Activated CD8-positive, alpha-beta memory T cell treated with anti-CD3 and anti-CD28 coated beads, Interleukin-2, amount 50 U/mL, for 24 hours (primary cell): Measurements from ENCODE around the gene SELE.

Source experiments
- DNase-seq: peaks from one replicate; pipeline ENCODE4 v3.0.0-alpha.2; 2020; ENCODE audit errors: extremely low read depth

SELE gene

DNA sequence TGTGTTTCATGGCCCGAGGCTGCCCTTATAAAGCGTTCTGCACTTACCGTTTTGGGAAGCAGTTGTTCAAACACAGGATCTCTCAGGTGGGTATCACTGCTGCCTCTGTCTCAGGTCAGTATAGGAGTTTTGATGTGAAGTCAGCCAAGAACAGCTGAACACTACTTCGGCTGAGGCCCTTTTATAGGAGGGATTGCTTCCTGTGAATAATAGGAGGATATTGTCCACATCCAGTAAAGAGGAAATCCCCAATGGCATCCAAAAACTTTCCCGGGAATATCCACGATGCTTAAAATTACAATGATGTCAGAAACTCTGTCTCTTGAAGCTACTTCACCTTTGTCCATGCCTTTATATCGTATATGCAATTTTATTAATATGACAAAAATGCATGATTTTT, at the start of gene SELE:
Gene SELE, minus strand, starts transcription at position 156 of the 400 bp plus-strand sequence. CDS start 467 bp downstream, outside the sequence.
- no peak for DNase-seq

GRCh38 chr1:169782596-169782995, 48.7 kb upstream of the SELE start:
- no peak for DNase-seq

GRCh38 chr1:169779970-169780369, 46.1 kb upstream of the SELE start:
- no peak for DNase-seq

DNA sequence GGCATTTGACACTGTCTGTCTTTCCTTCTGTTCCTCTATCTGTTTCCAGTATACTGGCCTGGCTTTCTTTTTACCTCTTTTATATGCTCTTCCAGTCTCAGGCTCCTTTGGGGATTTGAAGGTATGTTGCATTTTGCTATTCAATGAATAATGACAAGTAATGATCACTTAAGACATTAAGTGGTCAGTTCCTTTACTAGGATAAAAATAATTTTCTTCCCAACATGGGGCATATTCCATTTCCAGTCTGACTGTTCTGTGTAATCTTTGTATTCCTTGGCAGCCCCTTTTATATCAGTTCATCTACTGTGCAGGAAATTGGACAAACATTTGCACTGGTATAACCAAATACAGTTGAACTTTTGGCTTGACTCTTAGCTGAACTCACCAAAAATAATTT, 45.3 kb upstream of the SELE start:
- no peak for DNase-seq

- no peak for DNase-seq
These were observed 42.6 kb upstream of the SELE start for GRCh38 chr1:169776440-169776839.

GRCh38 chr1:169768161-169768560, 34.3 kb upstream of the SELE start:
- DNase-seq, result no peak

DNA sequence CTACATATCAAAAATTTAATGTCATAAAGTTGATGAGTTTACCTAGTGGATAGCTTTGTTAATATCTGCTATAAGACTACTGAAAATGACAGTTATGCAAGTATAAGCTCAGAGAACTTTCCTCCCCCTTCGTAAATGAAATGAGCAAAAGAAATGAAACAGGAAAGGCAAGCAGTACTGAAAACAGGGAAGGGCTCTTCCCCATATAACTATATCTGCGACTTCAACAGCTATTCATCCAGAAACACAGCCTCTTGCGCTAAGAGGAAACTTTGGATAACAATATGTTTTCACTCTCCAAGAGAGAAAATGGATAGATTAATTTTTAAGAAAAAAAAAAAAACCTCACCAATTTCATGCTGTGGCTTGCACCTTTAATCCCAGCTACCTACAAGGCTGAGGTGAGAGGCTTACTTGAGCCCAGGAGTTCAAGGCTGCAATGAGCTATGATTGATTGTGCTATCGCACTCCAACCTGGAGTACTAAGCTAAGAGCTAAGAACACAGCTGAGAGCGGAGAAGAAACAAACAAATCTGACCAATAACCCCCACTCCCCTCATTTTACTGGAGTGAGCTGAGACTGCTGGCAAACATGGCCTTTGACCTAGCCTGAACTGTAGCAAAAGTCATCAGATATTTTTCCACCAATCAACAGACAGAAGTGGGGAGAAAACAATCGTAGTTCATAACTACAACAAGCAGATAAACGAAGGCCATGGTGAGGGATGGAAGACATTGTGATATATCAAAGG, 31.9 kb upstream of the SELE start:
- no peak for DNase-seq

- DNase-seq, result no peak
These were observed 31.0 kb upstream of the SELE start for GRCh38 chr1:169764919-169765318.

DNA sequence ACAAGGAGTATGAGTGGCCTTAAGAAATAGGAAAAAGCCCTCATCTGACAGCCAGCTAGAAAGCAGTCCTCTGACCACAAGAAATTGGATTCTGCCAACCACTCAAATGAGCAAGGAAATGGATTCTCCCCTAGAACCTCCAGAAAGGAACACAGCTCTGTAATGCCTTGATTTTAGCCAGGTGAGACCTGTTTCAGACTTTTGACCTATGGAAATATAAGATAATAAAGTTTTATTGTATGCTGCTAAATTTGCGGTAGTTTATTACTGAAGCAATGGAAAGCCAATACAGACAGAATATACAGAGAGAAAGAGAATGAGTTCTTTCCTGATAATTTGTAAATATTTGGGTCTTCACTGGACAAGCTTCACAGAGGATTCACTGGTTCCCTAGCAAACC, 28.8 kb upstream of the SELE start:
- no peak for DNase-seq

GRCh38 chr1:169759038-169759437, 25.2 kb upstream of the SELE start:
- no peak for DNase-seq

- DNase-seq, result no peak
These were observed 19.7 kb upstream of the SELE start for GRCh38 chr1:169753549-169753948.

DNA sequence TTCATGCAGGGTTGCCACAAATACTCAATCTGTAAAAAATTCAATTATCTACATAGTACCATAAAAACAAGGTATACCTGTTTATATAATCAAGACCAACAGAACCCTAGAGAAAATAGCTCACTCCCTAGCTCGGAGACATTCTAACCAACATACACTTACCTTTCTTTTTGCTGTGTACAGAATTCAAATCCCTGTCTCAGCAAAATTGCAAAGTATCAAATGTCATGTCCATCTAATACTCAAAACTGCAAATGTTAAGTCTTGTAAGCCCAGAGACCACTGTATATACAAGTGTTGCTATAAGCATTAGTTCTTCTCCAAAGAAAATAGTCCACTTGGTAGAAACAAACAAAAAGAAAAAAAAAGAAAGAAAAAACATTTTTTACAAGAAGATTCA, 16.2 kb upstream of the SELE start:
- DNase-seq, result no peak

GRCh38 chr1:169746550-169746949, 12.7 kb upstream of the SELE start:
- DNase-seq, result no peak

- no peak for DNase-seq
These were observed 11.4 kb upstream of the SELE start for GRCh38 chr1:169745015-169745861.

GRCh38 chr1:169741666-169742394, 8.0 kb upstream of the SELE start:
- no peak for DNase-seq

- DNase-seq, result no peak
These were observed 6.1 kb upstream of the SELE start for GRCh38 chr1:169739980-169740379.

DNA sequence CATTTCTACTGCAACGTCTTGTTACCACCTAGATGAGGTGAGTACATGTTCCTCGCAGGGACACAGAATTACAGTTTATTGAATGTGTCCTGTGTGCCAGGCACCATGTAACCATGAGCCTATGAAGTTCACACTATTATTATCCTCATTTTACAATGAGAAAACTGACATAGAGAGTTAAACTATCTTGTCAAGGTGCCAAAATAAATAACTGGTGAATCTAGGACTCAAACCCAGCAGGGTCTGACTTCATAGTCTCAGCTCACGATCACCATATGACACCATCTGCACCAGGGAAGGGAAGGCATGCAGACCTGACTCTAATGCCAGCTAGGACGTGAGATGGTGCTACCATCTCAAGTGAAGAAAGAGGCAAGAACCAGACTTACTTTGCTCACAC, 2.4 kb downstream of the SELE start:
- DNase-seq, result no peak

DNA sequence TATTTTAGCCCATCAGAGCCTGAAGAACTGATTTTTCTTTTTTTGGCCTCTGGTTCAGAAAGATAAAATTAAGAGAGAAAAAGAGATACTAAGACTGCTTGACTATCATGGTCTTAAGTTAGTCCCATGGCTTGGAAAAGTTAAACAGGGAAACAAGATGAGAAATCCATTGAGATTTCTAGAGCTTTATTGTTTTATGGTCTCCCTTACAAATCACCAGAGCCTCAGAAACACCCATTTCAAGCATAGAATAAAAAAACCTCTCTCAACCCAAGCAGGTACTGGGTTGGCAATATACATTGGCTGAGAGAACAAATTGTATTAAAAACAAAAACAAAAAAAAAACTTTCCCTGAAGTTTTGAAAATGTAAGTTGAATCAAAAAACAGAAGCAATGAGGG, 3.9 kb downstream of the SELE start:
- no peak for DNase-seq

DNA sequence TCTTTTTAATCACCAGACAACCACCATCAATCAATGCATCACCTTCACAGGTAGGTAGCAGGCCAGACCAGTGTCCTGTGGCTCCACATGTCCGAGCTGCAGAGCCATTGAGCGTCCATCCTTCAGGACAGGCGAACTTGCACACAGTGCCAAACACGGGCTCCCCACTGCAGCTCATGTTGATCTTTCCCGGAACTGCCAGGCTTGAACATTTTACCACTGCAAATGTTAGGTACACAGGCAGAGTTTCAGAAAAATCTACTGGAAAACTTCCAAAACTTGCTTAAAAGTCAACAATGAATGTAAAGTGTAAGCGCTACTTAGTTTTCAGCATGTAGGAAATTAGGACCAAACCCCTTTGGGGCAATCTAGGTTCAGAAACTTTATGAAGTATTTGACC, 6.6 kb downstream of the SELE start:
- DNase-seq, result no peak

DNA sequence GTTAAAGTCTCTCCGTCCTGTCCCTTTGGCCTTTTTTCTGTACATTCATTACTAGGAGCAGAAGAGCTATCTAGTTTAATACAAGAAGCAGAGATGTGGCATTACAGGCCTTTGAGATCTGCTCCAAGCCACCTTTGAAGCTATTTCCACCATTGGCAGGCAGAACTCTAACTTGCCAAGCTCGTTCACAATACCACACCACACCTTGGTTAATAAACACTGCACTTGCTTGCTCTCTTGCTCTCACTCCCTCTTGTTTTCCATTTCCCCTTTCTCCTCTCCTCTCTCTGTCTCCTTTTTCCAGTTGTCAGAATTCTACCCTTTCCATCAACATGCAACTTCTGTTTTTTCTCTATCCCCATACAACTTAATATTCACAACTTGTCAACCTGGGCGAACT, 7.0 kb downstream of the SELE start:
- DNase-seq, result no peak

- DNase-seq, result no peak
These were observed 7.9 kb downstream of the SELE start for GRCh38 chr1:169725930-169726329.

DNA sequence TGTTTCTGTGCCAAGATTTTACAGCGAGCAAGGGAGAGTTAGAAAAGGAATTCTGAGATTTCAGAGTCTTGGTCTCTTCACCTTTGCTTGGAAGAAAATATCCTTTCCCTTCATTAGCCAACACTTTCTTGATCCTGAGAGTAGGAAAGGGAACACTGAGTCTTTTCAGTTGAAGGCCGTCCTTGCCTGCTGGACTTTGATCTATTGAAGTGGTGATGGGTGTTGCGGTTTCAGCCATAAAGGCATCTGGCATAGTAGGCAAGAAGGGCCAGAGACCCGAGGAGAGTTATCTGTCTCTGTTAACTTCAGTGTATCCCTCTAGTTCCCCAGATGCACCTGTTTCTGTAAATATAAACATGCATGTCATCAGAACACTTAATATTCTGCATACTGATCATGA, 9.7 kb downstream of the SELE start:
- no peak for DNase-seq

GRCh38 chr1:169723763-169724162, 10.1 kb downstream of the SELE start:
- no peak for DNase-seq
